ENCODE measurements around the gene ADCY3. TPM values are rescaled to one million over a fixed set of nuclear protein-coding genes. Genes with fewer than 3 reads are reported as not detected.

ADCY3 gene
- polyA plus RNA-seq, 1 donor, result 23.5 TPM

DNA sequence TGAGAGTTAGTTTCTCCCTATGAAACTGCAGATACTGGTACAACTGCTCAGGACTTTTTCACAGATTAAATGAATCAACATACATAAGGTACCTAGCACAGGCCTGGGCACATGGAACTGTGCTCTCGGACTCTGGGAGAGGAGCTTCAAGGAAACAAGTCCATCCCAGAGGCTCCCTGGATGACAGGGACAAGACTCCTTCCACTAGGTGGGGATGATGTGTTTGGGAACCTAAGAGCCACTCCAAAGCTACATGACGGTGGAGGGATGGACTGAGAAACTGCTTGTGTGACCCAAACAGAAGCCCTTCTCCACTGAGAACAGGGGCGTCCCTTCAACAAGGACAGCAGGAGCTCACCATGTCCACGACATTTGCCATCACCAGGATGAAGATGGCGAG, 89.7 kb downstream of the ADCY3 start:
- DNase-seq, result no peak

- no peak for DNase-seq
These were observed 91.6 kb downstream of the ADCY3 start for GRCh38 chr2:24828238-24828996.

DNA sequence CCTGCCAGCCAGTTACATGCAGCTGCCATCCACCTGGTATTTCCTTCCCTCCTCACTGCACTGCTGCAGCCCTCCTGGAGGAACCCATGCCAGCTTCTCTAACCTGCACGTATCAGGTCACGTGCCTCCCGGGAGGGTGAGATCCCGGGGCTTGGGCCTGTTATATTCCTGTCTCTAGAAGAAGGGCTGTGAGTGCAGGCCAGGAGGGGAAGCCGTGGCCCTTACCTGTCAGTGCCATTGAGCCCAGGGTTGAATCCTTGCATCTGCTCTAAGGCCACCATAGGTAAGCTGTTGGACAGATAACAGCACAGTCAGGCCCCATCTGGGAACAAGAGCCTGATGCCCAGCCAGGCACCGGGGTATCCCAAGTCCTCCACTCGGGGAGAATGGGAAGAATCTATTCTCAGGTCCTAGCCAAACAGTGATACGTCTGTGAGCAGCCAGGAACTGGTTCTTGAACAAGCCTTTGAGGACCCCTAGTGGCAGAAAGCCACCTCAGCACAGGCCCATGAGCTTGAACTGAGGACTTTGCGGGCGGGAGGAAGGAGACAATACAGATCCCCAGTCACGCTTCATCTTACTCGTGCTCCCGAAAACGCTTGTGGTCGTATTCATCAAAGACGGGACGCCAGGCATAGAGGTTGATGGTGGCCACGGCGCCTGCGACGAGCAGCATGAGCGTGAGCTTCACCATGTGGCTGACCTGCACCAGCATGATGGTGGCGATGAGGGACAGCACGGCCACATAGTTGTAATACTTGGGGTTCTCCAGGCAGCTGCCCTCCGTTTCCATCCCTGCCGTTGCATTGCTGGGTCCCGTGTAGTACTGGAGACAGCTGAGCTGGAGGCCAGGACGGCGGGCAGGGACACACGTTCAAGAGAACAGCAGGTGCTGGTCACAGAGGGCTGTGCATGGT, 92.5 kb downstream of the ADCY3 start:
- DNase-seq, result peak; percentile 89

DNA sequence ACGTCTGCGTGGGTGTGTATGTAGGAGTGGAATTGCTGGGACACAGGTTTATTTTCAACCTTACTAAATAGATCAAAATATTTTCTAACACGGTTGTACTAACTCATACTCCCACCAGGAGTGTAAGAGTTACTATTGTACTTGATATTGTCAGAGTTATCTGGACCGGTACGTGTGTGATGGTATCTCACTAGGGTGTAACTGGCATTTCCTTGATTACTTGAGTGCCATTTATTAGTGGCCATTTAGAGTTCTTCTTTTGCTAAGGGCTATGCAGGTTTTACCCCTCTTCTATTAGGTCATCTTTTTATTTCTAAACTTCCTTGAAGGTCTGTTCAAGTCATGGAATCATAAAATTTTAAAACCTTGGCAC, 93.3 kb downstream of the ADCY3 start:
- DNase-seq, result no peak

DNA sequence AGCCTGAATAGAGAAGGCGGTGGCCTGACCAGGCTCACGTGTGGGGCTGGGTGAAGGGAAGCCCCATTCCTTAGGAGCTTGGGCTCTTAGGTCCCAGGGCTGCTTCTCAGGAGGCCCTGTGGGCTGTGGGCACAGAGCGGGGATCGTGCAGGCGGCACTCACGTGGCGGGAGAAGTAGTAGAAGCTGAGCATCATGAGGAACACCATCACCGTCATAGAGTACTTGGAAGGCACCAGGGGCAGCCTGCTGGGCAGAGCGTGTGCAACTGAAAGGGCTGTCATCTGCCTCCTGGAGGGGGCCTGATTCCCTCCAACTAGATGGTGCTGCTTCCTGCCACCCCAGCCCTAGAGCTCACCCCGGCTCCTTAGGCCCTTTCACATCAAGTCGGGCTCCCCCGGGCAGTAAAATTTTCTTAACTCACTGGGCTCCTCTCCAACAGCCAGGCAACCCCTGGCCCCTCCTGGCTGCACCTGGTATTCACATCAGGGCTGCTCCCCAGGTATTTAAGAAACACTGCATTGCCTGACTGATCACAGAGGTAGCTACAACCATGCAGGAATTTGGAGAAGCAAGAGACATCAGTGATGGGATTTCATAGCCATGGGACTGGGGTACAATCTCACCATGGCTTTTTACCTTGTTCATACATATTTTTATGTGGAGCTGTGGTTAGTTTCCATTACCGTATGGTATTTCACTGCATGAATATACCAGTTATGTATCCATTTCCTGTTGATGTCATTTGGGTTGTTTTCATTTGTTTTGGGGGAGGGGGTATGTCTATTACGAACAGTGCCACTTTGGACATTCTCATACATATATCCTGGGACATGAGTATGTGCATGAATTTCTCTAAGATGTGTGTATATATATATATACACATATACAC, 93.9 kb downstream of the ADCY3 start:
- no peak for DNase-seq

DNA sequence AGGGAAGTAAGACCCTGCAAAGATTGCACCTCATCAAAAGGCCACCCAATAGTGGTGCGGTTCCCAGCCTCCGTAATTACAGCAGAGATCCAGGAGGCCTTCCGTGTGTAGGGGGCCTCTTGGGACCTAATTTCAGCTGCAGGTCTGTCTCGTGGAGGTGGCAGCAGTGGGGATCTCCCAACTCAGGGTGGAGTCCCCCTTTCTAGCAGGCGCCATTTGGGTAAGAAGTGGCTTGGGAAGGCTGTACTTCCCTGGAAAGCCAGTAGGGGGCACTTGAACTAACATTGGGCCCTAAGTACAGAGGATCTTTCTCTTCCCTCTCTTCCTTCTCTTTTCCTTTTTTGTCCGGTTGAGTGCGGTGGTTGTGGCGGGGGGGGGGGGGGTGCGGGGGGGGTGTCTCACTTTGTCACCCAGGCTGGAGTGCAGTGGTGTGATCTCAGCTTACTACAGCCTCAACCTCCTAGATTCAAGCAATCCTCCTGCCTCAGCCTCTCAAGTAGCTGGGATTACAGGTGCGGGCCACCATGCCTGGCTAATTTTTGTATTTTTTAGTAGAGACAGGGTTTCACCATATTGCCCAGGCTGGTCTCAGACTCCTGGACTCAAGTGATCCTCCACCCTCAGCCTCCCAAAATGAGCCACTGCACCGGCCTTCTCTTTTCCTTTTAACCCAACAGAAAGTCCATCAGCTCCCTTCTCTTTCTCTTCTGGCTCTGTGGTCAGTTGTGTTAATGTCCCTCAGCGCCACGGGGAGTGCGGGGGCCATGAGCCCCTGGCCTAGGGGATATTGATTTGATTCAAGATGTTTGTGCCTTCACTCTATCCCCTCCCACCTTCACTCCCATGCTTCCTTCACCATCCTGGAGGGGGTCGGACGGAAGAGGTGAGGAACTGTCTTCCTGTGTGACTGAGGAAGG, 94.8 kb downstream of the ADCY3 start:
- no peak for DNase-seq

GRCh38 chr2:24824071-24824588, 95.9 kb downstream of the ADCY3 start:
- DNase-seq, result no peak

DNA sequence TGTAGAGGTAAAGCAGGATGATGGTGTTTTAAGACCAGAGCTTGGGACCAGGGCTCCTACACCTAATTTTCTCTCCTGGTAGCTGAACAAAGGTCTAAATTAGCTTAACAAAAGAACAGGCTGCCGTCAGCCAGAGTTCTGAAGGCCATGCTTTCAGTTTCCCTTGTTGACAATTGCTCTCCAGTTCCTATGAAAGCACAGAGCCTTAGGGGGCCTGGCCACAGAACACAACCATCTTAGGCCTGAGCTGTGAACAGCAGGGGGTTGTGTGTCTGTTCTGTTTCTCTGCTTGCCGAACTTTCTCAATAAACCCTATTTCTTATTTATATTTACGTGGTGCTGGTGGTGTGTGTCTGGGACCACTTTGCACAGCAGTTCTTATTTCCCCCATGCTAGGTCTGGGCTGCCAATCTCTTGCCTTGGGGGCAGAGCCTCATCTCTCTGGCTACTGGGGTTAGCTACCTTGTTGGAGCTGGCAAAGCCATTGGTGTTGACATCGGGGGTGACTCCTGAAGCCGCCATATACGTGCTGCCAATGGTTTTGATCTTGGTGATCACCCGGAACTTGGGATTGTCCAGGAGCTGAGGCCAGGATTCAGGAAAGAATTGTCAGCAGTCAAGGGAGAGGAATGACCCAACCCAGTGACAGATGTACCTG, 97.9 kb downstream of the ADCY3 start:
- no peak for DNase-seq

DNA sequence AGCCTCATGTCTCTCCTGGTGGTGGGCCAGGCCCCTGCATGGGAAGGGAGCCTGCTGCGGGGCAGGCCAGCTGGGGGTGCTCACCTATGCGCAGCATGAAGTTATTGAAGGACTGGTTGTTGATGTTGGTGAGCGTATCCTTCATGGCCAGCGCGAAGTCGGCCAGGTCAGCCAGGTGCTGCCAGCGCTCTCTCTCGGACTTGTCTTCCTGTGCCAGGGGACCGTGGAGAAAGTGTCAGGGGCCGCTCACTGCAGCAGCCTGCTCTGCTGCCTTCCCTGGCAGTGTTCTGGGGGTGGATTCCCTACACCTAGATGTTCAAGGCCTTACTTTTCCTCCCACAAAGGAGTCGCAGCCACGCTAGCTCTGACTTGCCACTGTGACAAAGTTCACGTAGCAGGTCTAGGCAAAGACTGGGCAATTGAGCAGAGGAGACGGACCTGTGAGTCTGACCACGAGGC, 98.6 kb downstream of the ADCY3 start:
- DNase-seq, result no peak

- no peak for DNase-seq
These were observed 99.2 kb downstream of the ADCY3 start for GRCh38 chr2:24820598-24821432.

GRCh38 chr2:24820175-24820513, 99.9 kb downstream of the ADCY3 start:
- no peak for DNase-seq

- no peak for DNase-seq
These were observed 100.4 kb downstream of the ADCY3 start for GRCh38 chr2:24819442-24820174.

- no peak for DNase-seq
These were observed 101.3 kb downstream of the ADCY3 start for GRCh38 chr2:24818721-24819167.

DNA sequence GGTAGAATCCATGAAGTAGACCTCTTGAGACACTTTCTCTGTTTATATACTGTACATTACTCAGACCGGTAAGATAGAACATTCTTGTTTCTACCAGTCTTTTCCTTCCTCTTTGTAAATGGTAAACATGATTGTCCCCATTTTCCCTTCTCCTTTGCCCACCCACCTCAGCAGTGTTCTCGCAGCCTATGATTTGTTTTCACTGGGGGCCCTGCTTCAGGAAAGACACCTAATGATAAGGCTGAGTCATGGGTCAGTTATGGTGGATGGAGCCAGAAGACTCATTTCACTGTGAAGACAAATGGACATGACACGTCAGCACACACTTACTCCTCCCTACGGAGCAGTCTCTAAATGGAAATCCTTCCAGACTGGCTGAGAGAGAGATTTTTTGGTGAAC, 103.2 kb downstream of the ADCY3 start:
- no peak for DNase-seq

- DNase-seq, result no peak
These were observed 103.6 kb downstream of the ADCY3 start for GRCh38 chr2:24816404-24816803.

DNA sequence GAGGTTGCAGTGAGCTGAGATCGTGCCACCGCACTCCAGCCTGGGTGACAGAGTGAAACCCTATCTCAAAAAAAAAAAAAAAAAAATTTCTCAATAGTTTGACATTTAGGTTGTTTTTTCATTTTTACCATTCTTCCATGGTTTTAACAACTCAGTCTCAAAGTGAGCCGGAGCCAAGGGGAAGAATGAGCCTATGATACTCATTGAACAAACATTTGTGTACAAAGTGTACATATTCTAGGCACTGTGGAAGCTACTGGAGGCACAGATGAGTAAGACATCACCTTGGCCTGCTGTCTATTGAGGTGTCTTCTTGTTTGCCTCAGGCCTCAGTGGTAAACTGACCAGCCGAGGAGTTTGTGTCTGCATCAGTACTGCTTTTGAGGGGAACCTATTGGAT, 104.9 kb downstream of the ADCY3 start:
- DNase-seq, result no peak

DNA sequence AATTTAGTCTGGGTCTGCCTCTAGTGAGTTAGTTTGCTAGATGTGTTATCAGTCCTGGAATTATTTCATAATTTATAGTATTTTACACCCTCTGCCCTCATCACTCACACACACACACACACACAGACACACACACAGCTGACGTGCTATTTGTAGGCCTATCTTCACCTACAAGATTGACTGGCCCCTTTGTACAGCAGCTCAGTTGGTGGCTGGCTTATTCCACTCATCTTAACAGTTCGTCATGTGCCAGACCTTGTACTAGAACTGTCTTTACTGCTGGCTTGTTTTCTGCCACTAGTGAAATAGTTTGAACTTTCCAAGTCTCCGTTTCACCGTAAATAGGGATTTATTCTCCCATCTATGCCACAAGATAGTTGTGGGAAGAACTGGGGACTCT, 105.5 kb downstream of the ADCY3 start:
- no peak for DNase-seq

DNA sequence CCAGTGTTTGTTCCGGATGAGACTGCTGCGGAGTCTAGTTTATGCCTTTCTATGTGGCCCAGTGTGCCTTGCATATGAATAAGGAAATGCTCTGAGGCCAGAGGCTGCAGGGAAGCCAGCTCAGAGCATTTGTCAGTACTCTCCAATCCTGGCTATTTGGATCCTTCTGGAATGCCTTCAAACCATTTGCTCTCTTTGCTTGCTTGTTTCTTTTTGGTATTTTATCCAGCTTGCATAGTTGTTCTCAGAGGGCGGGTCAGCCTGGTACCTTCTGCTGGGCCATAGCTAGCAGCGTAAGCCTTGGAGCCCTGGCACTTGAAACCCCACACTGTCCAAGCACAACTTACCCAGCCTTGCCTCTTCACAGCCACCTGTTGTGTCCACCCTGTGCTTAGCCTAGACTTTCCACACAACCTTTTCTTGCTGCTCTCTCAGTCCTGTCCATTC, 106.3 kb downstream of the ADCY3 start:
- no peak for DNase-seq

Data from hindlimb muscle (tissue), 1 donor.